Dedifferentiated amniotic fluid mesenchymal stem cell (primary cell): Measurements from ENCODE around the gene GJA1.
"Not testable (repeated sequence)": the region's sequence is repeated elsewhere in the genome, so short reads cannot be mapped to it uniquely, and the experiment has no call there.

Experiments used
- DNase-seq: peaks from one replicate; pipeline ENCODE4 v3.0.0-alpha.2; 2016; ENCODE audit errors: extremely low spot score

The GJA1 gene

DNA sequence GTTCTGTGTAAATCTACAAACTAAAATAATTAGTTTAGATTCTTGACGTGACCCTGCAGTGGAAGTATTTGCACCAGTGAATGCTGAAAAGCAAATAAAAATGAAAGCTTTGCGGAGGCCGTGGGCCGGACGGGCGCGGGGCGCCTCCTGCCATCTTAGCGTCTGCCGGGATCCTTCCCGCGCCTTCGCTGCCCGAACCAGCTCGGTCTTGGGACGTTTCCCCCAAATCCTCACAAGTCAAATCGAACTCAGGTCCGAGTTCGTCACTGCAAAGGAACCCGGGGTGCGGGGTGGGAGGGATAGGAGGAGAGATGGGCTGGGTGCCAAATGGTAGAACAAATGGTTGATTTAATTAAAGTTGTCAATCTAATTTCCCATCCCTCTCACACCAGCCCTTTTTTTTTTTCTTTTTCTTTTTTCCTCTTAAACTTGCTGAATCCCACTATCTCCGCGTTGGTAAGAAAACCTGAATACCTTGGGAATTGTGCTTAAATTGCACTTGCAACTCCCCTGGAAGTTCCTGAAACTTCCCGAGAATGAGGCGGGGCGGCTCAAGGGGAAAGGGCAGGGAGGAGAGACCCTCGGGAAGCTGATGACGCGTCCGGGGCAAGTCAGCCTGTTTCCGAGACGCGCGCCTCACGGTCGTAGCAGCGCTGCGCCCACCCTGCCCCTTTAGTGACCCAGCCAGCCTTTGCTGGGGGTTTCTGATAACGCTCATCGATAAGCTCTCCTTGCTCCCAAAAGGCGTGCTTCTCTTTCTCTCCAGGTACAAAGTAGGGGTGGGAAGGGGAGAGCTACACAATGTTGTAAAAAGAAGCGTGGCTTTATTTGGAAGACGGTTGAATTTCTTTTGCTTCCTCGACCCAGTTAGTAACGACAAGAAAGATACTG is 1.8 kb downstream of the GJA1 start:
- DNase-seq: peak; percentile 38

GRCh38 chr6:121437851-121438651 is 2.6 kb downstream of the GJA1 start:
- no peak for DNase-seq

- no peak for DNase-seq
Observed at GRCh38 chr6:121438869-121439268, 3.4 kb downstream of the GJA1 start.

- no peak for DNase-seq
Observed at GRCh38 chr6:121439475-121439874, 4.0 kb downstream of the GJA1 start.

GRCh38 chr6:121439926-121440325 is 4.5 kb downstream of the GJA1 start:
- DNase-seq: no peak

GRCh38 chr6:121441477-121441876 is 6.0 kb downstream of the GJA1 start:
- DNase-seq: no peak

DNA sequence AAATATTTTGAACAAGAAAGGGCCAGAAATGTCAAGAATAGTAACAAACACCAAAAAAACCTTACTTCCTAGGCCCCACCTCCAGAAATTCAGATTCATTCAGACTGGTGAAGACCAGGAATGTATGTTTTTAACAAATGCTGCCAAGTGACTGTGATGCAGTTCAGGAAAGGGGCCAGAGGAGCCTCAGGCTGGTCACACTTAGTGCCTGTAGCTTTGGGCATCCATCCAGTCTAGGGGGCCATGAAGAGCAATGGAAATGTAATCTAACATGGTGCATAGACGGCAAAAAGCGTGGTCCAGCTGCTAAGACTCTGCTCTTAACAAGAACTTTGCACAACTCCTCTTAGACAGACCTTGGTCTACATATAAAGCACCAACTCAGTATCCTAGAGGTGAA is 7.1 kb downstream of the GJA1 start:
- DNase-seq: no peak

DNA sequence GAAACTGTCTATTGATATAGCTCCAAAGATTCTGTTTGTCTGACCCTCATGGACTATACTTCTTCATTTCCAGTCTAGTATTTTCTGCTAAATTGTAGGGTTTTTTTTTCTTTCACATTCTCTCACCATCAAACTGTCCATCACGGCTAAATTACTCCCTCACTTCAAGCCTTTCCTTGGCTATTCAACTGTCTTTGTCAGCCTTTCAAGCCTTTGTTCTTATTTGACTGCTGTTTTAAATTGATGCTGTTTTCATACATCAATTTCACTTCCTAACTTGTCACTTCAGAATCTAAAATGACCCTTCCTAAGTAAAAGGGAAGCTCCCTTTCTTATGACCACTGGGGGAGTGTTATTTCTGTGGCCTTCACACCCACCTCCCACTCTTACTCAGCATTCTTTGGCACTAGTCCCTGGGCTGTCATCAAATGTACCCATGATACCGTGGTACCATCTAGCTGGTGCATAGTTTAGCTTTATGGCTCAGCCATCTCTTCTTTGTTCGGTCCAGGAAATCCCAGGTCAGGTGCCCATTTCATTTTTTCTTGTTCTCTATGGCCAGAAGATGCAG is 8.6 kb downstream of the GJA1 start:
- DNase-seq: no peak

- not testable (repeated sequence) for DNase-seq
Observed at GRCh38 chr6:121446705-121447104, 11.3 kb downstream of the GJA1 start.

DNA sequence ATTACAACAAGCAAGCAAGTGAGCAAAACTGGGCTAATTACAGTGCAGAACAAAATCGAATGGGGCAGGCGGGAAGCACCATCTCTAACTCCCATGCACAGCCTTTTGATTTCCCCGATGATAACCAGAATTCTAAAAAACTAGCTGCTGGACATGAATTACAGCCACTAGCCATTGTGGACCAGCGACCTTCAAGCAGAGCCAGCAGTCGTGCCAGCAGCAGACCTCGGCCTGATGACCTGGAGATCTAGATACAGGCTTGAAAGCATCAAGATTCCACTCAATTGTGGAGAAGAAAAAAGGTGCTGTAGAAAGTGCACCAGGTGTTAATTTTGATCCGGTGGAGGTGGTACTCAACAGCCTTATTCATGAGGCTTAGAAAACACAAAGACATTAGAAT is 12.3 kb downstream of the GJA1 start:
- not testable (repeated sequence) for DNase-seq

GRCh38 chr6:121448528-121448927 is 13.1 kb downstream of the GJA1 start:
- DNase-seq: not testable (repeated sequence)

DNA sequence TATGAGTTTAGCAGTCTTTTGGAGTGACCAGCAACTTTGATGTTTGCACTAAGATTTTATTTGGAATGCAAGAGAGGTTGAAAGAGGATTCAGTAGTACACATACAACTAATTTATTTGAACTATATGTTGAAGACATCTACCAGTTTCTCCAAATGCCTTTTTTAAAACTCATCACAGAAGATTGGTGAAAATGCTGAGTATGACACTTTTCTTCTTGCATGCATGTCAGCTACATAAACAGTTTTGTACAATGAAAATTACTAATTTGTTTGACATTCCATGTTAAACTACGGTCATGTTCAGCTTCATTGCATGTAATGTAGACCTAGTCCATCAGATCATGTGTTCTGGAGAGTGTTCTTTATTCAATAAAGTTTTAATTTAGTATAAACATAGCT is 13.9 kb downstream of the GJA1 start:
- DNase-seq: no peak

DNA sequence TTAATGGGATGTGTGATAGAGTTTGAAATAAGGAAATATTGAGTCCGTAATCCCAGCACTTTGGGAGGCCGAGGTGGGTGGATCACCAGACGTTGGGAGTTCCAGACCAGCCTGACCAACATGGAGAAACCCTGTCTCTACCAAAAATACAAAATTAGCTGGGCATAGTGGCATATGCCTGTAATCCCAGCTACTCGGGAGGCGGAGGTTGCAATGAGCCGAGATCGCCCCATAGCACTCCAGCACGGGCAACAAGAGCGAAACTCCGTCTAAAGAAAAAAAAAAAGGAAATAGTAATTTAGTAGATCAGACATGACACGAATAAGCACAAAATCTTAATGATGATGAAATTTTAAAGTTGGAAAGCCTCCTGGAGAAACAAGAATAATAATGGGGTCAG is 14.8 kb downstream of the GJA1 start:
- no peak for DNase-seq

- DNase-seq: no peak
Observed at GRCh38 chr6:121451250-121451649, 15.8 kb downstream of the GJA1 start.

GRCh38 chr6:121453191-121453590 is 17.7 kb downstream of the GJA1 start:
- no peak for DNase-seq

- DNase-seq: no peak
Observed at GRCh38 chr6:121460170-121460569, 24.7 kb downstream of the GJA1 start.

DNA sequence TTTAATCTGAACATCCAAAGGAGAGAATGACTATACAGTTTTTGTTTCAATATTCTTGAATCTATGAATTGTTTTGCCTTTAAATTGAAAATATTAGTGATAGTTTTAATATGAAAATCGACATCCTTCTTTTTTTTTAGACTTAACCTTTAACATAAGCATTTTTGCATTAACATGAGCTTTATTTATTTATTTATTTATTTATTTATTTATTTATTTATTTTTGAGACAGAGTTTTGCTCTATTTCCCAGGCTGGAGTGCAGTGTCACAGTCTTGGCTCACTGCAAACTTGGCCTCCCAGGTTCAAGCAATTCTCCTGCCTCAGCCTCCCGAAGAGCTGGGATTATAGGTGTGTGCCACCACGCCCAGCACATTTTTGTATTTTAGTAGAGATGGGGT is 27.6 kb downstream of the GJA1 start:
- DNase-seq: no peak

- no peak for DNase-seq
Observed at GRCh38 chr6:121465101-121465500, 29.7 kb downstream of the GJA1 start.

DNA sequence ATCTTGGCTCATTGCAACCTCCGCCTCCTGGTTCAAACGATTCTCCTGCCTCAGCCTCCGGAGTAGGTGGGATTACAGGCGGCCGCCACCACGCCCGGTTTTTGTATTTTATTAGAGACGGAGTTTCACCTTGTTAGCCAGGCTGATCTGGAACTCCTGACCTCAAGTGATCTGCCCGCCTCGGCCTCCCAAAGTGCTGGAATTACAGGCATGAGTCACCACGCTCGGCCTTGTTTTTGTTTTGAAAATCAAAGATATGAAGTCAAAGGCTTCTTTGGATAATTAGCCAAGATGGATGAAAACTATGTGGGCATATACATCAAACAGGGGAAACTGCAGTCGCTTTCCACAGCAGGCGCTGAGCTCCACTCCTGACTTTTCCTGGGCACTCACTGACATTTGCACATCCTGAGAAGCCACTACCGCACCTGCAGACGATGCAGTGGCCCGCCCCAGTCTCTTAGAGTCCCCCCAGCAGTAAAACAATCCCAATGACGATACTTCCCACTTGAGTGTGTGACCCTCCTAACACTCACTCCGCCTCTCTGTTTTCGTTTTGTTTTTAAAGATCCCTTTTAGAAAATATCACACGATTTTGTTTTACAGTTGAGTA is 44.1 kb downstream of the GJA1 start:
- DNase-seq: no peak

DNA sequence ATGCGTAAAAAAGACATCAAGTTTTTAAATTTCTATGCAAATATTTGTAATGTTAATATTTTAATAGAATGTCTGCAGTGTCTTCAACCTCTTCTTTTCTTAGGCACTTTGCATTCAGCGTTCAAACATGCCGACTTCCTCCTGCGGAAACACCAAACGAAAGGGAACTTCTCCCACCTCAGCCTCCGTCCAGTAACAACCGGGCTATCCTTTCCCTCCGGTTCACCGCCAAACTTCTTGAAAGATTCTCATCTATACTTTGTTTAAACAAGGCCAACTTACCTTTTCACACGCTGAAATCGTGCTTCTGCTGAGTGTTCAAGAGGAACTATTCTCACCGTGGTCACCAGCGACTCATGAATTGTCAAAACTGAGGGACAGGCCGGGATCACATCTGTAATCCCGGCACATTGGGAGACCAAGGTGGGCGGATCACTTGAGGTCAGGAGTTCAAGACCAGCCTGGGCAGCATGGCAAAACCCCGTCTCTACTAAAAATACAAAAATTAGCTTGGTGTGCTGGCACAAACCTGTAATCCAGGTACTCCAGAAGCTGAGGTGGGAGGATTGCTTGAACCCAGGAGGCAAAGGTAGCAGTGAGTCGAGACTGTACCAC is 44.8 kb downstream of the GJA1 start:
- no peak for DNase-seq

- peak; percentile 49 for DNase-seq
Observed at GRCh38 chr6:121482004-121482693, 46.7 kb downstream of the GJA1 start.
